HepG2 (cell line): ENCODE results near the gene CACNA2D3. TPM values are rescaled to one million over a fixed set of nuclear protein-coding genes. Genes with fewer than 3 reads are reported as not detected.

Experiments
- ATAC-seq: fragments of 200-7000 bp; cut with Tn5 transposase; 3 replicates; pipeline ENCODE4 v1.9.1; 2020; ENCODE audit warnings: mild to moderate bottlenecking, moderate library complexity
- BruUV-seq: library from RNA; stranded (reverse); fragments of 400-500 nt; replicated peaks from 2 replicates; lab custom pipeline; 2021; lab: Mats Ljungman, UMichigan
- CTCF ChIA-PET: fragments of 300-600 bp; formaldehyde crosslinking; extraction: SDS; loops from one replicate; lab custom pipeline; 2021; ENCODE audit warnings: low total read pairs, inconsistent platforms, low intra/inter-chr PET ratio; lab: Yijun Ruan, JAX
- POLR2A ChIA-PET: fragments of 350-600 bp; sonication (Branson Sonifier 250); formaldehyde crosslinking; loops from one replicate; lab custom pipeline; 2020; ENCODE audit warnings: antibody characterized with exemption, inconsistent platforms; lab: Yijun Ruan, JAX
- DNase-seq: peaks from one replicate; pipeline ENCODE4 v3.0.0-alpha.2; 2015; ENCODE audit warnings: low spot score
- FAIRE-seq: peaks from 3 replicates; lab custom pipeline; 2011; peaks lifted over from hg19 to GRCh38; lab: Jason Lieb, UNC
- H2AFZ ChIP-seq: one replicate; pipeline ENCODE4 v1.6.1; 2011; ENCODE audit warnings: low read length, inconsistent platforms
- H3K27ac ChIP-seq: fragments of 300-600 bp; 3 replicates; pipeline ENCODE4 v1.8.0; 2011; ENCODE audit warnings: mixed run types, mild to moderate bottlenecking, mixed read lengths, low read length, inconsistent platforms; ENCODE audit not compliant: insufficient read depth; ENCODE audit errors: extremely low read length
- H3K27me3 ChIP-seq, 2 experiments: fragments of 200-600 bp in 1 of 2; 2 replicates in 1 of 2; 3 replicates in 1 of 2; pipeline versions ENCODE4 v1.6.0 to v1.8.0; 2011; ENCODE audit warnings: low read length in 2 of 2, mild to moderate bottlenecking in 2 of 2, moderate library complexity in 2 of 2, inconsistent platforms in 1 of 2; ENCODE audit not compliant: insufficient read depth in 2 of 2, control insufficient read depth in 1 of 2
- H3K36me3 ChIP-seq, 2 experiments: fragments of 200-600 bp in 1 of 2; replicated peaks in 1 of 2; 2 replicates in 1 of 2; 3 replicates in 1 of 2; pipeline versions ENCODE4 v1.5.1 to v1.8.0; 2011; ENCODE audit warnings: low read length in 2 of 2, inconsistent platforms in 1 of 2; ENCODE audit not compliant: insufficient read depth in 2 of 2, control insufficient read depth in 1 of 2
- H3K4me1 ChIP-seq: 2 replicates; pipeline ENCODE4 v1.5.1; 2012; ENCODE audit warnings: low read length, inconsistent platforms; ENCODE audit not compliant: insufficient read depth
- H3K4me2 ChIP-seq: 2 replicates; pipeline ENCODE4 v1.6.0; 2011; ENCODE audit warnings: low read depth, low read length, inconsistent platforms
- H3K4me3 ChIP-seq, 3 experiments: fragments of 200-600 bp in 1 of 3; sonication (generic), shearing (Covaris generic) in 1 of 3; replicated peaks in 1 of 3; 2 replicates each; pipeline ENCODE4 v1.5.1; 2011 to 2016; ENCODE audit warnings: low read length in 3 of 3, inconsistent platforms in 2 of 3, low read depth in 2 of 3, mild to moderate bottlenecking in 2 of 3, control low read depth in 1 of 3, mixed read lengths in 1 of 3; ENCODE audit not compliant: insufficient read depth in 1 of 3
- H3K79me2 ChIP-seq: one replicate; pipeline ENCODE4 v1.6.1; 2011; ENCODE audit warnings: low read length, inconsistent platforms; ENCODE audit not compliant: insufficient read depth
- H3K9ac ChIP-seq: 2 replicates; pipeline ENCODE4 v1.6.0; 2011; ENCODE audit warnings: mild to moderate bottlenecking, low read depth, low read length, inconsistent platforms; ENCODE audit not compliant: insufficient read depth
- H3K9me3 ChIP-seq: 2 replicates; pipeline ENCODE4 v1.5.1; 2012; ENCODE audit warnings: mild to moderate bottlenecking, low read length
- H4K20me1 ChIP-seq: 2 replicates; pipeline ENCODE4 v1.6.0; 2011; ENCODE audit warnings: inconsistent platforms, mild to moderate bottlenecking, low read length, moderate library complexity; ENCODE audit not compliant: insufficient read depth
- DZIP1 ChIP-seq: sonication (generic); formaldehyde crosslinking; IDR thresholded peaks from 2 replicates; pipeline ENCODE4 v1.5.0; 2020; ENCODE audit warnings: mild to moderate bottlenecking, missing genetic modification reagents
- MLXIP ChIP-seq: sonication (generic); formaldehyde crosslinking; IDR thresholded peaks from 2 replicates; pipeline ENCODE4 v1.9.0; 2021; ENCODE audit warnings: missing genetic modification reagents, borderline replicate concordance
- REPIN1 ChIP-seq: sonication (generic); formaldehyde crosslinking; IDR thresholded peaks from 2 replicates; pipeline ENCODE4 v1.8.0; 2022; ENCODE audit warnings: missing genetic modification reagents, low read depth, mild to moderate bottlenecking, borderline replicate concordance
- SNAPC5 ChIP-seq: sonication (generic); formaldehyde crosslinking; IDR thresholded peaks from 2 replicates; pipeline ENCODE4 v1.8.1; 2023; ENCODE audit warnings: mild to moderate bottlenecking, missing genetic modification reagents, borderline replicate concordance
- SOX6 ChIP-seq, 2 experiments: fragments of 450-650 bp in 1 of 2; sonication (generic) in 1 of 2; formaldehyde crosslinking in 1 of 2; IDR thresholded peaks; 2 replicates each; pipeline versions ENCODE4 v1.4.0 to v1.6.1; 2017 to 2020; ENCODE audit warnings: antibody characterized with exemption in 1 of 2, mild to moderate bottlenecking in 1 of 2, missing genetic modification reagents in 1 of 2
- TEF ChIP-seq: sonication (generic); formaldehyde crosslinking; IDR thresholded peaks from 2 replicates; pipeline ENCODE4 v1.5.0; 2020; ENCODE audit warnings: missing genetic modification reagents
- ZNF33A ChIP-seq: sonication (generic); formaldehyde crosslinking; IDR thresholded peaks from 2 replicates; pipeline ENCODE4 v1.5.1; 2020; ENCODE audit warnings: missing genetic modification reagents, mild to moderate bottlenecking, moderate library complexity, borderline replicate concordance
- ZNF598 ChIP-seq: sonication (generic); formaldehyde crosslinking; IDR thresholded peaks from 2 replicates; pipeline ENCODE4 v1.5.1; 2020; ENCODE audit warnings: mild to moderate bottlenecking, missing genetic modification reagents, borderline replicate concordance
- WGBS: methylation state at CpG from one replicate; pipeline ENCODE4 v1.1.6; 2017; ENCODE audit warnings: low lambda C conversion rate; 5-methylcytosine and 5-hydroxymethylcytosine counted together
- in situ Hi-C: cut with HindIII; loops from 2 replicates; pipeline ENCODE4 v1.10.0; 2017; ENCODE audit warnings: low pct_unique_long_range_greater_than_20kb; ENCODE audit not compliant: extremely low pct_ligation_motif_present
- intact Hi-C: fragments of 100-400 bp; cut with micrococcal nuclease; formaldehyde crosslinking; loops from one replicate; pipeline ENCODE4 v1.10.0; 2022; ENCODE audit not compliant: unreplicated experiment
- polyA plus RNA-seq, 8 experiments: library from polyadenylated mRNA; depleted of rRNA in 3 of 8; stranded (reverse) in 7 of 8; unstranded in 1 of 8; fragments of >200 nt; fragmentation: Illumina TruSeq in 4 of 8; extraction: Trizol in 4 of 8; gene quantifications; 2 replicates each; pipeline versions ENCODE4 v1.2.1 to v1.2.3, GENCODE V29; 2011 to 2016; ENCODE audit warnings: low read depth in 4 of 8, missing spikeins in 1 of 8, mixed read lengths in 1 of 8; ENCODE audit not compliant: insufficient read depth in 1 of 8
- total RNA-seq, 5 experiments: library from RNA; depleted of rRNA; stranded (reverse); fragments of >200 nt; fragmentation: Illumina TruSeq; extraction: Trizol; gene quantifications; 2 replicates each; pipeline ENCODE4 v1.2.3, GENCODE V29; 2016; ENCODE audit warnings: low read depth in 1 of 5

CACNA2D3 gene
- total and polyA plus RNA-seq, 2 of the 13 experiments (the other 11 are each of a cell fraction or from before 2014, with no cell fraction given), result not detected

- intact Hi-C loops, result loop anchor here (10.0 kb wide), 1 partner anchor 1397 kb away; no protein-coding TSS in a partner anchor
- no peak overlapping the region for H2AFZ ChIP-seq
- no peaks in the 10 kb centered on the region for H4K20me1 ChIP-seq
- H3K9me3 ChIP-seq, result no peaks in the 10 kb centered on the region
- DNase-seq, result no peak
- no peak for TF ChIP-seq ZNF33A
- TF ChIP-seq DZIP1 (CRISPR knock-in tag), result no peak
- no peak for TF ChIP-seq ZNF598 (CRISPR knock-in tag)
- FAIRE-seq, result no peak
- H3K36me3 ChIP-seq, result no peaks in the 10 kb centered on the region
- no peak overlapping the region for H3K27ac ChIP-seq
- no peaks in the 10 kb centered on the region for H3K4me1 ChIP-seq
- H3K79me2 ChIP-seq, result no peaks in the 10 kb centered on the region
- 0 out of 5 replicates have a peak, but pooled peaks cover 0 to 1% of the 10 kb centered on the region in 2 experiments for H3K27me3 ChIP-seq
- POLR2A ChIA-PET, result no interaction called here
- BruUV-seq, result no TSS peak
- in situ Hi-C loops, result loop anchor here (10.0 to 25.0 kb wide), 4 partner anchors 317 to 1404 kb away; no protein-coding TSS in a partner anchor
- no peak overlapping the region for H3K9ac ChIP-seq
- no peak overlapping the region for H3K4me2 ChIP-seq
- CTCF ChIA-PET, result no interaction called here
- H3K4me3 ChIP-seq, result no peak overlapping the region
- no peak for ATAC-seq
- 25% methylated on average over 4 of the region's 4 CpGs for WGBS
These were observed 735.9 kb downstream of the CACNA2D3 start for GRCh38 chr3:54858093-54858785.

- Histone ChIP-seq H3K27me3 (0 out of 5 replicates have a peak, but pooled peaks cover 0 to 1% of the 10 kb centered on the region in 2 experiments), H3K79me2 (no peaks in the 10 kb centered on the region), H3K4me2 (no peak overlapping the region), H3K9me3 (no peaks in the 10 kb centered on the region), H3K4me3 (no peak overlapping the region), H2AFZ (no peak overlapping the region), H3K27ac (no peak overlapping the region), H4K20me1 (no peaks in the 10 kb centered on the region), H3K9ac (no peak overlapping the region), H3K4me1 (no peaks in the 10 kb centered on the region), H3K36me3 (no peaks in the 10 kb centered on the region)
- FAIRE-seq (no peak), ATAC-seq (no peak), DNase-seq (no peak)
- no TSS peak for BruUV-seq
- ChIA-PET CTCF (no interaction called here), POLR2A (no interaction called here)
- intact Hi-C loops (loop anchor here (10.0 kb wide), 1 partner anchor 1396 kb away; no protein-coding TSS in a partner anchor), in situ Hi-C loops (loop anchor here (10.0 to 25.0 kb wide), 4 partner anchors 316 to 1403 kb away; no protein-coding TSS in a partner anchor)
- WGBS, result 0% methylated on average over 3 of the region's 3 CpGs
- TF ChIP-seq TEF, result no peak
- TF ChIP-seq SNAPC5 (CRISPR knock-in tag), result no peak
- TF ChIP-seq REPIN1 (CRISPR knock-in tag), result no peak
- TF ChIP-seq SOX6 (IDR thresholded peaks at IDR 0.05), result no peak
- no peak for TF ChIP-seq SOX6 (CRISPR knock-in tag; IDR thresholded peaks at IDR 0.05)
- no peak for TF ChIP-seq MLXIP
These were observed 736.8 kb downstream of the CACNA2D3 start for GRCh38 chr3:54859184-54859583.
